ENCODE results near the gene RPS14.

Gene RPS14

DNA sequence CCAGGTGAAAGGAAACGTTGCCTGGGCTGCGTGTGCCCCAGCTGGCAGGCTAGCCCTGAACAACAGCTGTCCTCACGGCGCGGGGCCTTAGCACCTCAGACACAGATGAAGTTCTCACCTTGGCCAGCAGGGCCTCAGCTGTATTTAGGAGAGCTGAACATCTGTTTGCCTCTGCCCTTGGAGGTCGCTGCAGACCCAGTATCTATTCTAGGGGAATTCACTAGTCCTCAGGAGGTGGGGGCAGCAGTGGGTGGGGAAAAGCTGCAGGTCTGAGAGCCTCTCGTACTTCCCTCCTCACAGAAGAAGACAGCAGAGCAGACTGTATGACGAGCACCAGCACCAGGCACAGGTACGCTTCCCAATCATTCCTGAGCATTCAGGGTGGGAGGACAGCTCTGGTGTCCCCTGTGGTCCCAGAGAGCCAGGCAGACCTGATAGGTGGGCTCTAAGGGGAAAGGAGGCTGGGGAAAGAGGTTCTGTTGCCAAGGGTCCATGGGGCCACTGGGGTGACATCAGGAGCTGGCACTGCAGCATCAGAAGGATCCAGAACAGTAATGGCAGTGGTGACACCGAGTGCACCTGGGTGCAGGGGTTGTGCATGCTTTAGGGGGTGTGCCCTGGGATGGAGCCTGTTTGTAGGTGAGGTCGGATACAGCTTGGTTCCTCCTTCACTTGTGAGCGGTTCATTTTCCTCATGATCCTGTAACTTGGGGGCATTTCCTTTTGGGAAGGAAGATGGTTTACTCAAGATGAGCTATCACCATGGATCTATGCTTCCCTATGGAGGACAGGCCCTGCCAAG, 50.6 kb downstream of the RPS14 start:
- DNase-seq, result no peak

GRCh38 chr5:150397782-150398721, 51.5 kb downstream of the RPS14 start:
- no peak for DNase-seq

DNA sequence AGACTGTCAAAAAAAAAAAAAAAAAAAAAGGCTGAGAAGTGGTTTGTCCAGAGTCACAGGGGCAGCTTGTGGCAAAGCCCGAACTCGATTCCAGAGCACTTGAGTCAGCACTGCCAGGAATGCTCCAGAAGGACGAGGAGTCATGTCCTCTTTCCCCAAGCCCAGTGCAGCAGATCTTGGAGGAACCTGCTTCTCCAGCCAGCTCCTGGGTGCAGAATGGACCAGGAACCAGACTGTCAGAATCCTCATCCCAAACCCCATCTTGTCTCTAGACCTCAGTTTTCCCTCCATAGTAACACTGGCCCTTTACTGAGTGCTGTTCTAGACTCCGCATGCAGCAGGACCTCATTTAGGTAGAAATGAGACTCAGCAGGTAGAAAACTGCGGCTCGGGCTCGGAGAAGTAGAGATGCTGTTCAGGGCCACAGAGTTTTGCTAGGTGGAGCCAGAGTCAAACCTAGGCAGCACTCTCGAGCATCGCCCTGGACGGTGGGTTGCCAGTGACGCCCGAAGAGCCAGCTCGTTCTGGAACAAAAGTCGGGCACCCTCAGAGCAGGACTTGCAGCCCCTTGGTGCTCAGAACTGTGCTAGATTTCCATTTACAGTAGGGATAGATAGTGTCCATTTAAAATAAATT, 52.3 kb downstream of the RPS14 start:
- no peak for DNase-seq

GRCh38 chr5:150396267-150396666, 53.3 kb downstream of the RPS14 start:
- no peak for DNase-seq

DNA sequence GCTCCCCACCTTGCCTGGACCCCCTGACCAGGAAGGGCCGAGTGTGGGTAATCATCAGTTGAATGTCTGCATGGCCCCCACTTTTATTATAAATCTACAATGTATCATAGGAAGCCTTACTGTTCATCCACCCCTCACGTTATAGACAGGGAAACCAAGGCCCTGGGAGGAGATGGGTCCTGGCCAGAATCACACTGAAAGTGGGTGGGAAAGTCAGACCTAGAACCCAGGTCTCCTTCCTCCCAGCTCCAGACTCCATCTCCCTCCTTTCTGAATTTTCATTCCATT, 53.9 kb downstream of the RPS14 start:
- DNase-seq, result no peak

- no peak for DNase-seq
These were observed 54.4 kb downstream of the RPS14 start for GRCh38 chr5:150394912-150395687.

- DNase-seq, result no peak
These were observed 55.4 kb downstream of the RPS14 start for GRCh38 chr5:150394131-150394530.

- DNase-seq, result no peak
These were observed 56.4 kb downstream of the RPS14 start for GRCh38 chr5:150393096-150393645.

DNA sequence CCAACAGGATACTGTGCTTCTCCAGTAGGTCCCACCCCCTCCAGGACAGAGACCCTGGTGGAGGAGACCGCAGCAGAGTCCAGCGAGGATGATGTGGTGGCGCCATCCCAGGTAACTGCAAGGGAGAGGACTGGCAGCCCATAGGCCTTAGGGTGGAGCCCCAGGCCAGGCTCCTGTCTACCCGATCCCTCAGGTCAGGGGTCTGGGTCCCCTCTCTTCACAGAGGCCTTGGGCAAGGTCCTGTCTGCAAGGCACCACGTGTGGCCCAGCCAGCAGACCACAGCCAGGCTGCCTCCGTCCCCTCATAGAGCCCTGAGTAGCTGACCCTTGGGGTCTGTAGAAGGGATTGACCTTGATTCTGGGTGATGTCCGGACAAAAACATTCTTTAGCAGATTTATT, 56.9 kb downstream of the RPS14 start:
- no peak for DNase-seq
